ENCODE data around the gene MOV10. TPM values are rescaled to one million over a fixed set of nuclear protein-coding genes. Genes with fewer than 3 reads are reported as not detected.

Gene MOV10
- total RNA-seq (10 to 100 TPM; 17.7 to 43.5 (median 20.4) TPM), polyA plus RNA-seq (10 to 100 TPM; 75.5 to 89.9 TPM)

GRCh38 chr1:112674440-112674985, at the start of gene MOV10:
Gene MOV10, plus strand, starts transcription at chr1:112674659. Its CDS starts 254 bp downstream, at chr1:112674913.
- peak within 1 kb of the TSS; percentile 71 to 93 (median 76) for H3K27ac ChIP-seq
- peaks cover 0 to 8% (median 5%) of the 10 kb centered on the region in 3 donors for H3K4me1 ChIP-seq
- TF ChIP-seq CTCF (IDR thresholded peaks at IDR 0.05): no peak
- no peaks in the 10 kb centered on the region for H3K9me3 ChIP-seq
- H3K4me3 ChIP-seq: peak within 1 kb of the TSS; percentile 63 to 94 (median 78)
- WGBS, 2 donors: 0% methylated on average over 28 to 30 of the region's 30 CpGs
- no peak for FAIRE-seq
- intact Hi-C loops (cut with DNase I): no loop called here
- peak; percentile 64 to 88 (median 72) for DNase-seq
- ATAC-seq: peak; percentile 72 to 83 (median 78)
- H3K27me3 ChIP-seq: no peaks in the 10 kb centered on the region
- H3K36me3 ChIP-seq: peaks cover 0 to 4% (median 0%) of the 10 kb centered on the region in 3 donors

GRCh38 chr1:112625696-112626095, 48.8 kb upstream of the MOV10 start:
- peak in 2 of 6 donors; percentile 24 to 39 for DNase-seq
- no peak for TF ChIP-seq CTCF (IDR thresholded peaks at IDR 0.05)
- peak in 1 of 4 donors; percentile 49 for ATAC-seq
- H3K9me3 ChIP-seq: no peaks in the 10 kb centered on the region
- no peaks in the 10 kb centered on the region for H3K36me3 ChIP-seq
- intact Hi-C loops (cut with DNase I): loop anchor here in 1 of 3 donors (10.0 kb wide), 1 partner anchor 79 kb away; the partner anchor contains the start of gene RHOC
- WGBS, 2 donors: 87 to 91% methylated on average over 2 of the region's 2 CpGs
- no peak overlapping the region for H3K27ac ChIP-seq
- peaks cover 8 to 20% (median 12%) of the 10 kb centered on the region in 3 donors for H3K4me1 ChIP-seq
- no peak for FAIRE-seq
- H3K4me3 ChIP-seq: no peak overlapping the region
- H3K27me3 ChIP-seq: no peaks in the 10 kb centered on the region

GRCh38 chr1:112626193-112626592, 48.3 kb upstream of the MOV10 start:
- 95 to 96% methylated on average over 5 of the region's 5 CpGs for whole genome bisulfite sequencing, 2 donors
- peaks cover 5 to 20% (median 7%) of the 10 kb centered on the region in 3 donors for H3K4me1 ChIP-seq
- intact Hi-C loops (cut with DNase I): loop anchor here in 1 of 3 donors (10.0 kb wide), 1 partner anchor 79 kb away; the partner anchor contains the start of gene RHOC
- H3K27me3 ChIP-seq: no peaks in the 10 kb centered on the region
- FAIRE-seq (no peak), DNase-seq (no peak), ATAC-seq (no peak)
- no peaks in the 10 kb centered on the region for H3K9me3 ChIP-seq
- no peak for TF ChIP-seq CTCF (IDR thresholded peaks at IDR 0.05)
- no peaks in the 10 kb centered on the region for H3K36me3 ChIP-seq
- no peak overlapping the region for H3K4me3 ChIP-seq
- no peak overlapping the region for H3K27ac ChIP-seq

GRCh38 chr1:112626887-112627286, 47.6 kb upstream of the MOV10 start:
- no peak for TF ChIP-seq CTCF (IDR thresholded peaks at IDR 0.05)
- H3K36me3 ChIP-seq: no peaks in the 10 kb centered on the region
- H3K4me1 ChIP-seq: peaks cover 0 to 13% (median 3%) of the 10 kb centered on the region in 3 donors
- no peak overlapping the region for H3K4me3 ChIP-seq
- FAIRE-seq (no peak), DNase-seq (no peak), ATAC-seq (no peak)
- no peaks in the 10 kb centered on the region for H3K9me3 ChIP-seq
- intact Hi-C loops (cut with DNase I): loop anchor here in 1 of 3 donors (10.0 kb wide), 1 partner anchor 78 kb away; the partner anchor contains the start of gene RHOC
- no peaks in the 10 kb centered on the region for H3K27me3 ChIP-seq
- H3K27ac ChIP-seq: no peak overlapping the region

GRCh38 chr1:112628516-112628915, 45.9 kb upstream of the MOV10 start:
- intact Hi-C loops (cut with DNase I): loop anchor here in 1 of 3 donors (10.0 kb wide), 1 partner anchor 76 kb away; the partner anchor contains the start of gene RHOC
- no peak for FAIRE-seq
- 82 to 87% methylated on average over 2 of the region's 2 CpGs for WGBS, 2 donors

More at GRCh38 chr1:112628516-112628915, 45.9 kb upstream of the MOV10 start:
- ATAC-seq (no peak), DNase-seq (no peak)
- Histone ChIP-seq H3K36me3 (no peaks in the 10 kb centered on the region), H3K27ac (no peak overlapping the region), H3K4me1 (peaks cover 0 to 6% (median 3%) of the 10 kb centered on the region in 3 donors), H3K9me3 (no peaks in the 10 kb centered on the region), H3K27me3 (no peaks in the 10 kb centered on the region), H3K4me3 (no peak overlapping the region)
- no peak for TF ChIP-seq CTCF (IDR thresholded peaks at IDR 0.05)

Measured in pancreas (tissue), 10 donors.